DOHH2 (cell line): ENCODE measurements around the gene CCT6A.
"Not testable (repeated sequence)": the region's sequence is repeated elsewhere in the genome, so short reads cannot be mapped to it uniquely, and the experiment has no call there.

Experiments
- H3F3A ChIP-seq: fragments of 200-600 bp; sonication (generic), shearing (Covaris generic); 2 replicates; pipeline ENCODE4 v1.6.0; 2016; ENCODE audit warnings: antibody characterized with exemption, mild to moderate bottlenecking; ENCODE audit not compliant: control insufficient read depth, insufficient read depth
- H3K27ac ChIP-seq: fragments of 200-600 bp; sonication (generic); 2 replicates; pipeline ENCODE4 v1.5.1; 2014; ENCODE audit warnings: low read depth, mild to moderate bottlenecking, low read length, moderate library complexity
- H3K27me3 ChIP-seq: fragments of 200-600 bp; sonication (generic); 2 replicates; pipeline ENCODE4 v1.6.1; 2014; ENCODE audit warnings: mild to moderate bottlenecking, low read length, mixed read lengths; ENCODE audit not compliant: control insufficient read depth
- H3K36me3 ChIP-seq: fragments of 200-600 bp; sonication (generic); 2 replicates; pipeline ENCODE4 v1.6.1; 2014; ENCODE audit warnings: mild to moderate bottlenecking, low read length, moderate library complexity, mixed read lengths; ENCODE audit not compliant: control insufficient read depth
- H3K4me1 ChIP-seq: fragments of 200-600 bp; sonication (generic); 2 replicates; pipeline ENCODE4 v1.6.1; 2014; ENCODE audit warnings: mild to moderate bottlenecking, low read length, mixed read lengths; ENCODE audit not compliant: control insufficient read depth
- H3K4me2 ChIP-seq: fragments of 200-600 bp; sonication (generic); 2 replicates; pipeline ENCODE4 v1.6.0; 2014; ENCODE audit warnings: mild to moderate bottlenecking, low read length, moderate library complexity
- H3K4me3 ChIP-seq: fragments of 200-600 bp; sonication (generic); 2 replicates; pipeline ENCODE4 v1.5.1; 2014; ENCODE audit warnings: mild to moderate bottlenecking, low read length, mixed read lengths
- H3K79me2 ChIP-seq: fragments of 200-600 bp; sonication (generic); 2 replicates; pipeline ENCODE4 v1.6.1; 2014; ENCODE audit warnings: mild to moderate bottlenecking, low read length, mixed read lengths; ENCODE audit not compliant: control insufficient read depth
- H3K9me2 ChIP-seq: fragments of 200-600 bp; sonication (generic); replicated peaks from 2 replicates; pipeline ENCODE4 v1.6.1; 2014; ENCODE audit warnings: mild to moderate bottlenecking, low read length, mixed read lengths; ENCODE audit not compliant: control insufficient read depth
- H3K9me3 ChIP-seq: fragments of 200-600 bp; sonication (generic); 2 replicates; pipeline ENCODE4 v1.6.1; 2014; ENCODE audit warnings: antibody characterized with exemption, low read length, mixed read lengths; ENCODE audit not compliant: control insufficient read depth, insufficient read depth
- H4K20me1 ChIP-seq: fragments of 200-600 bp; sonication (generic); 2 replicates; pipeline ENCODE4 v1.6.0; 2014; ENCODE audit warnings: low read depth, mild to moderate bottlenecking, antibody characterized with exemption, low read length, moderate library complexity; ENCODE audit not compliant: control insufficient read depth, insufficient read depth
- EZH2phosphoT487 ChIP-seq: fragments of 200-600 bp; sonication (generic); IDR thresholded peaks from 2 replicates; pipeline ENCODE4 v1.6.1; 2017; ENCODE audit warnings: borderline replicate concordance, mild to moderate bottlenecking, antibody characterized with exemption, low read length, moderate library complexity, mixed read lengths
- TF ChIP-seq, protein P1 (sequence below): fragments of 200-600 bp; sonication (generic); IDR thresholded peaks from one replicate; pipeline ENCODE4 v1.5.1; 2014; ENCODE audit warnings: antibody characterized with exemption, mild to moderate bottlenecking, low read depth, low read length; ENCODE audit not compliant: poor library complexity, severe bottlenecking

Gene CCT6A

GRCh38 chr7:56110611-56111010 lies 59.0 kb downstream of the CCT6A start:
- TF ChIP-seq, protein P1, sequence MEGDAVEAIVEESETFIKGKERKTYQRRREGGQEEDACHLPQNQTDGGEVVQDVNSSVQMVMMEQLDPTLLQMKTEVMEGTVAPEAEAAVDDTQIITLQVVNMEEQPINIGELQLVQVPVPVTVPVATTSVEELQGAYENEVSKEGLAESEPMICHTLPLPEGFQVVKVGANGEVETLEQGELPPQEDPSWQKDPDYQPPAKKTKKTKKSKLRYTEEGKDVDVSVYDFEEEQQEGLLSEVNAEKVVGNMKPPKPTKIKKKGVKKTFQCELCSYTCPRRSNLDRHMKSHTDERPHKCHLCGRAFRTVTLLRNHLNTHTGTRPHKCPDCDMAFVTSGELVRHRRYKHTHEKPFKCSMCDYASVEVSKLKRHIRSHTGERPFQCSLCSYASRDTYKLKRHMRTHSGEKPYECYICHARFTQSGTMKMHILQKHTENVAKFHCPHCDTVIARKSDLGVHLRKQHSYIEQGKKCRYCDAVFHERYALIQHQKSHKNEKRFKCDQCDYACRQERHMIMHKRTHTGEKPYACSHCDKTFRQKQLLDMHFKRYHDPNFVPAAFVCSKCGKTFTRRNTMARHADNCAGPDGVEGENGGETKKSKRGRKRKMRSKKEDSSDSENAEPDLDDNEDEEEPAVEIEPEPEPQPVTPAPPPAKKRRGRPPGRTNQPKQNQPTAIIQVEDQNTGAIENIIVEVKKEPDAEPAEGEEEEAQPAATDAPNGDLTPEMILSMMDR = no peak
- no peak for TF ChIP-seq EZH2phosphoT487
- Histone ChIP-seq H3K4me2 (no peak overlapping the region), H3K27me3 (no peaks in the 10 kb centered on the region), H3K4me1 (peaks cover 17% of the 10 kb centered on the region), H3K27ac (no peak overlapping the region), H3K36me3 (peaks cover 6% of the 10 kb centered on the region), H3K9me3 (peaks cover 9% of the 10 kb centered on the region; the same call in 1 of the 2 replicates), H3F3A (no peaks in the 10 kb centered on the region), H3K79me2 (peaks cover 15% of the 10 kb centered on the region), H4K20me1 (0 out of 2 replicates have a peak, but pooled peaks cover 2% of the 10 kb centered on the region), H3K9me2 (no peaks in the 10 kb centered on the region), H3K4me3 (no peak overlapping the region)

- H3F3A ChIP-seq, H3K27me3 ChIP-seq, H3K4me2 ChIP-seq, H3K9me3 ChIP-seq, H3K9me2 ChIP-seq, H3K36me3 ChIP-seq, H4K20me1 ChIP-seq, H3K27ac ChIP-seq, H3K79me2 ChIP-seq, H3K4me3 ChIP-seq: not testable (repeated sequence)
- H3K4me1 ChIP-seq = peaks cover 11% of the 10 kb centered on the region
Observed at GRCh38 chr7:56112244-56112643, 60.7 kb downstream of the CCT6A start.
